TTC549 (cell line): ENCODE data around the gene IL1RAPL2.

Experiments
- FAIRE-seq: peaks from 2 replicates; lab custom pipeline; 2012; peaks lifted over from hg19 to GRCh38; lab: Jason Lieb, UNC

The IL1RAPL2 gene

DNA sequence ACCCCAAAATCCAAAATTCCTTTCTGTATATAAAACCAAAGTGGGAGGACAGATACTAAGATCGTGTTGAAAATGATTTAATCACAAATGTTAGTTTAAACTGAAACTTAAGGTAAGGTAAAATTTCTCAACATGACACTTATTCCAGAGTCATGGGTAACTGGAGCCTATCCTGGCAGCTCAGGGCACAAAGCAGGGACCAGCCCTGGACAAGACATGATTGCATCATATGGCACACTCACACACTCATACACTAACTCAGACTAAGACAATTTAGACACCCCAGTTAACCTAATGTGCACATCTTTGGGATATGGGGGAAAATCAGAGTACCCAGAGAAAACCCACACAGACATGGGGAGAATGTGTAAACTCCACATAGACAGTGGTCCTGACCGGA, 898.6 kb downstream of the IL1RAPL2 start:
- FAIRE-seq, result no peak

GRCh38 chrX:105468741-105469140, 902.7 kb downstream of the IL1RAPL2 start:
- FAIRE-seq, result no peak

DNA sequence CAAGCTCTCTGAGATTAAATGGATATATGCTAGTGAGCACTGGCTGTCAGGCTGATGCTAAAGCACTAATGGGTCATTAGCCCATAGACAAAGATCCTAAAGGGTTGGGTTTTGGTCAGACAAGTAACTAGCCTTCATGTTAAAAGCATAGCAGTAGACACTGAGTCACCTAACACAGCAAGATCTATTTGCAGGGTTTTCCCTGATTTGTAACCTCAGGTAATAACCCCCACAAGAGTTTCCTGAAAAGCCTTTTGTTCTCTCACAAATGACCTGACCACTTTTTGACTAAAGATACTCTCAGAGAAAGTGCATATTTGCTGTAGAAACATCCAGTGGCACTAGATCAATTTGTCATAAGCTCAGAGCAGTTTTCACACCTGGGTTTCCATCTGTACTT, 905.6 kb downstream of the IL1RAPL2 start:
- FAIRE-seq, result no peak

DNA sequence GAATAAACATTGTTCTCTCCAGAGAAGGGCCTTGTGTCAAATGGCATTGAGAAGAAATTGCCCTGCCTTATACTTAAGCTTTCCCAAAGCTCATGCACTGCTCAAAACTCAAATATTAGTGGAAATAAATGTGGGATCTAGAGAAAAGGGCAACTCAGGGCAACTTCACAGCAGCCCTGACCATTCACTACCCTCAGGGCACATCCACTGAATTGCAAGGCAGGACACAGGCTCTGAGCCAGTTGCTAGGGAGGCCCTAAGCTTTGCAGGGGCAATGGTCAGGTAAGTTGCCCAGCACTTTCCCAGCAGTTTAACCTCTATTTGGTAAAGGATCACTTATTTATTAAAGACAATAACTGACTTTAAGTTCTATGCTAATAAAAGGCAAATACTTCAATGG, 909.8 kb downstream of the IL1RAPL2 start:
- no peak for FAIRE-seq

DNA sequence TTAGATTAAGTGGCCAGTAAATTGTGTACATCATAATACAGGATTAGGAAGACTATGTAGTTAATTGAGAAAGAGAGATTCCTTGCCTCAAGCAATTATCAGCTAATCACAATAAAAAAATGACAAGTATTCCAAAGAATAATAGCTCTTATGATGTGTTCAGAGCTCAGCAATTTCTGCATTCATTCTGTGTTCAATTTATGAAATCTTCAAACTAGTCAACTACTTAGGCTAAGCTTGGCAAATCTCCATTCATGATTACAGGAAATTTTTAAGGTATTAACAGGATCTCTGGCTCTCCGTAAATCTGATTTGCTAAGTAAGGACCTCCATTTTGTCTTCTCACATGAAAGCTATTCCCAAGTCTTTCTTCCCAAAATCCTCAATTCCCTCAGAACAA, 911.4 kb downstream of the IL1RAPL2 start:
- no peak for FAIRE-seq

DNA sequence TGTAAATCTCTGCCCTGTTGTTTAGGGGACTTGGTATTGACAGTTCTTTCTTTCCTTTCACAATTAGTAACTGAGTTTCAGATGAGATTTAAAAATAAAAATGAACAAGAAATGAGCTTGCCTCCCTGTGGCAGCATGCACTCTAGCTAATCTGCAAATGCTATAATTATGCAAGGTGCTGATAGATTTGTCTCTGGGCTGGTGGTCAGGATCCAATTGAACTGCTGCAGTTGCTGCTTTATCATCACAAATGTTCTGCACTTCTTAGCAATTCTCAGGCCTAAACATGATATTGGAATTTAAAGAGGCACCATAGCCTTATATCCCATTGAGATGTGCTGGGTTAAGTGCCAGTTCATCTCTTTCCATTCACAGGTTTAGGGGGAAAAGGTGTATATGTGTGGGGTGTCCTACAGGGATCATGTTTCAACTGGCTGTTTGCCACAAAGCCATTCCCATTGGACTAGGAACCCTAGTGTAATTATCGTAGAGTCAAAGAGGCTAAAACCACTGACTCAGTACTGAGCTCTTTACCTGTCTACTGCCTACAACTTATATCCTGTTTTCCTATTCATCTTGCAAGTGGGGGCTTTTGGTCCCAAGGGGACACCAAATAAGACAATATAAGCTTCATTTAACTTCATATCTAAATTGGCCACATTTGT, 914.8 kb downstream of the IL1RAPL2 start:
- no peak for FAIRE-seq

DNA sequence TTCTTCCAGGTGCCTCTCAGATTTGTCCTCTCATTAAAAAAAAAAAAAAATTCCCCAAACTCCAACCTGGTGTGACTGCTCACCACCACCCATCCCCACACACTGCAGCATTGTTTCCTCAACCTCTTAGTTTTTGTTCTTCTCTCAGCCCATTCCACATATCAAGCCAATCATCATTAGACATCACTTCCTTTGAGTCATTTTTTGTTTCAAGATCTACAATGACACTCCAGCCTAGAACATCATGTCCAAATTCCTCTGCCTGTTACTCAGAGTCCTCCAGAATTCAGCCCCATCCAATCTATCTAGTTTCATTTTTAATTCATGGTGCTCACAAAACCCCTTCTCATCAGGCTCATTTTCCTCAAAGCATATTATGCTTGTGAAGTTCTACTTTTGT, 917.0 kb downstream of the IL1RAPL2 start:
- FAIRE-seq, result no peak

- no peak for FAIRE-seq
Observed at GRCh38 chrX:105488716-105489115, 922.7 kb downstream of the IL1RAPL2 start.

GRCh38 chrX:105495376-105495775, 929.4 kb downstream of the IL1RAPL2 start:
- no peak for FAIRE-seq

- FAIRE-seq, result no peak
Observed at GRCh38 chrX:105502336-105502735, 936.3 kb downstream of the IL1RAPL2 start.

- FAIRE-seq, result no peak
Observed at GRCh38 chrX:105515561-105515960, 949.6 kb downstream of the IL1RAPL2 start.

DNA sequence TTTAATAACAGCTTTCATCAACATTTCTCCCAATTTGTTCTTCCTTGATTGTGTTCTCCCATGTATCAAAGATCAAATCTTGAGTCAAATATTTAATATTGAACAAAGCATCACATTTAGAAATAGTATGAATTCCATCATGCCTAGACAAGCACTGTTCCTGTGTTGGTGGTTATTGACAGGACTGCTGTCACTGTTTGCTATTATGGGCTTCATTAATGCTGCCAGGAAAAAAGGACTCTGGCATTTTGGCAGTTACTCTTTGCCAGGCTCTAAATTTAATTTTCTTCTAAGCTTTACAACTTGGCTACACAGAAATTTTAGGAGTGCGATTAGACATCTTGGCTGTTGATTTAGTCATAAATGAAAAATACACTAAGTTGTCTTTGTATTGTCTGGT, 960.4 kb downstream of the IL1RAPL2 start:
- FAIRE-seq, result no peak

GRCh38 chrX:105527759-105528158, 961.8 kb downstream of the IL1RAPL2 start:
- FAIRE-seq, result no peak

DNA sequence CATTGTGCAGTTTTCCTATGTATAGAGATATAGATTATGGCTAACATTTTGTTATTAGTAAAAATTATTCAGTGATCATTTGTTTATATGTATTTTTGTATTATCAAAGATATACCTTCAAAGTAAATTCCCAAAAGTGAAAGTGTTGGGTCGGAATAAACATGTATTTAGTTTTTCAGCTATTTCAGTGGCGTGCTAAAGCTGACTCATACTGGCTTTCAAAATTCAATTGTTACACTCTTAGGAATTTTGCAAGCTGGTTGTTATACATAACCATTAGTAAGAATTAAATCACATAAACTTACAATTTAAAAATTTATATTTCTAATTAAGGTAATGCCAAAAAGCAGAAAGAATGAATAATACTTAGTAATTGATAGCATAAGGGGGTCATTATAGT, 968.0 kb downstream of the IL1RAPL2 start:
- FAIRE-seq, result no peak

DNA sequence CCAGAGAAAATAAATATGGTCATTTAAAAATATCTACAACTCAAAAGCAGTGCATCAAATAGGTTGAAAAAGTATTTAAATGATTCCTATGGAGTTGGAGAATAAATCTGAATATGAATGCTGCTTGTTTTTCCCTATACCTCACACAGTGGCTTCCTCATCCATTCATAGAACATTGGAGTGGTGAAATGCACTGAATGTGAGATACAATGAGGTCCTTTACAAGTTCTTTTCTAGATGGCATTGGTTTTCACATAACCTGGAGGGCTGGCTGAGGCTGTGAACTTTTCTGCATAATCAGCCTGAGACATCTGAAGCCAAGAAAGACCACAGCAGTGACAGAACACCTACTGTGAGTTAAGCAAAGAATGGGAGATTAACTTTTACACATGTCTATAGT, 977.3 kb downstream of the IL1RAPL2 start:
- FAIRE-seq, result no peak

DNA sequence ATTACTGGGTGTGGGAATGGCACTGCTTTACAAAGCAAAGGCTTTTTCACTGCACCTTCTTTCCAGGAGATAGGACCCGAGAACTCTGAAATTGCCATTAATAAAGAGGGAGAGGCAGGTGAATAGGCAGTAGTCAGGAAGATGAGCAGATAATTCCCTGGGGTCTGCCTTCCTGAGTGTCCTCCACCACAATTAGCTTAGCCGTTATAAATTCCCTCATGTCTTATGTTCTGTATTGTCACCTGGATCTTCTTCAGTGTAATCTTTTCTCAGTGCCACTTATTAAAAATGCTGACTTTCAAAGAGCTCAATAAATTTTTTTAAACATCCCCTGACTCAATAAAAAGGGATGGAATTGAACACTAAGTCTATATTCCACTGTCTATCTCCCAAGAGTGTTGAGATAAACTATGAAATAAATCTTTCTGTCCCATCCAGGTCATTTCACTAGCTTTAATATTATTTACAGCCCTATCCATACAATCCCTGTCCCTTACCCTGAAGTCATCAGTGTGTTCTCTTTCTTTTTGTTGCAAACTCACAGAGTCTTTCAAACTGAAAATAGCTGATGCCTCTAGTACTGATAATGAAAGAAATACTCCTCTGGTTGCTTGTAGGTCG, 984.2 kb downstream of the IL1RAPL2 start:
- FAIRE-seq, result no peak

- no peak for FAIRE-seq
Observed at GRCh38 chrX:105552395-105552794, 986.4 kb downstream of the IL1RAPL2 start.

- no peak for FAIRE-seq
Observed at GRCh38 chrX:105553118-105553517, 987.1 kb downstream of the IL1RAPL2 start.

DNA sequence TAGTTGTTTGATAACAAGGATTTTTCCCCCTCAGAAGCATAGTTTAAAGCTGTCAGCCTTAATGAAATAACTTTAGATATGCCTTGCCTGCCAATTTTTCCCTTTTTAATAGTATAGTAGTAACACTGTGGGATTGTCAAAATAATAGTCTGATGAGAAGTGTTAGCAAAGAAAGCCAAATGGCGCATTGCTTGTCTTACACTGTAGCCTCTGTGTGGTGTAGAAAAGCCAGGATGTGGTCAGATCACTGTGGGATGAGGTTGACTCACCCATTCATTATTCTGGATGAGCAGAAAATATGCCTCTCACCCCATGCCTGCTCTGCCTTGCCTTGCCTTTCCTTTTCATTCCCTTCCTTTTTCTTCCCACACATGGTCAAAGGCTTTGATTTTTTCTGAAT, 998.5 kb downstream of the IL1RAPL2 start:
- no peak for FAIRE-seq

- FAIRE-seq, result no peak
Observed at GRCh38 chrX:105565856-105566255, 999.9 kb downstream of the IL1RAPL2 start.

GRCh38 chrX:105567082-105567481, 1001.1 kb downstream of the IL1RAPL2 start:
- no peak for FAIRE-seq

DNA sequence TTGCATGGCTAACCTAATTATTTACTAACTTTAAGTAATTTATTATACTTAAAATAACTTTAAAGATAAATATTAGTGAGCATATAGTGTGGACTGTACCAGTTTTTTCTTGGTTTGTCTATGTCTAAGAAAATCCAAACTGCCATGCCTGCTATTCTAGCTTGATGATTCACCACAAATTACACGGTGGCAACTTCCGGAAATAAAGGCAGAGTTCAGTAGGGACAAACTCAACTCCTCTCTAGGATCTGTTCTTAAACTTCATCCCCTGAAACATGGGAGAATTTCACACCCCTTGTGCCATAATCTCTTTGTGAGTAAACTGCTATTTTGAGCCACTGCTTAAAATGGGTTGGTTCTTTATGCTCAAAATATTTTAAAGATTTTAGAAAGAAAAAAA, 1042.7 kb downstream of the IL1RAPL2 start:
- FAIRE-seq, result no peak

DNA sequence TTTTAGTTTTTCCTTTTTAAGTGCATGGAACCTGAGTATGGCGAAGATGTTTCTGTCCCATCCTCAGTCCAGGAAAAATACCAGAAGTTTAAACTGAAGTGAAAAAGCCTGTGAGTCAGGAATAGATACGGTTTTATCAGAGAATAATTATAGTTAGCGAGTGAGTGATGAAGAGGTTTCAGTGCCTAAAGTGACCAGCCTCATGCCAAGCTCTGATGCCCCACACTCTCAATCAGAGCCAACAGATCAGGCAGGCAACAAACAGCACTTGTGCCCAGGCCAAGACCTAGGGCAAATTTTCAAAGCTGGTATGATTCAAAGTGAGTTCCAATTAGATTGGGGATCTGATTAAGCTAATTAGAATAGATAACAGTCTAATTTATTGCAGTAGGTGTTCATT, 1043.5 kb downstream of the IL1RAPL2 start:
- FAIRE-seq, result no peak

GRCh38 chrX:105610411-105610810, 1044.4 kb downstream of the IL1RAPL2 start:
- FAIRE-seq, result no peak
